T-cell (primary cell): ENCODE data around the gene SLC10A6. TPM values are rescaled to one million over a fixed set of nuclear protein-coding genes. Genes with fewer than 3 reads are reported as not detected.

ENCODE experiments used
- ATAC-seq, 4 experiments: fragments of 200-7000 bp in 3 of 4; fragments of 150-1000 bp in 1 of 4; cut with Tn5 transposase; replicated peaks in 1 of 4; 1 replicate in 3 of 4; 2 replicates in 1 of 4; pipeline ENCODE4 v1.10.0; 2021; ENCODE audit warnings: moderate library complexity in 3 of 4, mild to moderate bottlenecking in 2 of 4, moderate number of reproducible peaks in 1 of 4
- CTCF ChIA-PET, 2 donors: fragments of 300-600 bp; sonication (Branson Sonifier 250); formaldehyde crosslinking; loops; one replicate each; lab custom pipeline; 2022; ENCODE audit warnings: antibody characterized with exemption in 2 of 2; lab: Charles Lee
- POLR2A ChIA-PET, 2 donors: fragments of 300-600 bp; sonication (Branson Sonifier 250); formaldehyde crosslinking; loops; one replicate each; lab custom pipeline; 2022; ENCODE audit warnings: antibody characterized with exemption in 2 of 2; lab: Charles Lee
- DNase-seq, 35 experiments: peaks; one replicate each; pipeline versions ENCODE4 v3.0.0 to v3.0.0-alpha.2; 2013 to 2023
- H3K27ac ChIP-seq: one replicate; pipeline ENCODE4 v1.5.1; 2013; ENCODE audit warnings: low read length
- H3K27me3 ChIP-seq, 2 experiments: replicated peaks in 1 of 2; 1 replicate in 1 of 2; 2 replicates in 1 of 2; pipeline versions ENCODE4 v1.6.1 to v1.7.0; 2013; ENCODE audit warnings: low read length in 1 of 2, mixed read lengths in 1 of 2; ENCODE audit not compliant: control insufficient read depth in 2 of 2, insufficient read depth in 2 of 2; ENCODE audit errors: extremely low read depth in 1 of 2
- H3K36me3 ChIP-seq, 2 donors: 1 replicate in 1 of 2; 2 replicates in 1 of 2; pipeline versions ENCODE4 v1.6.1 to v1.7.0; 2013; ENCODE audit warnings: low read length in 1 of 2; ENCODE audit not compliant: control insufficient read depth in 2 of 2, insufficient read depth in 1 of 2; ENCODE audit errors: extremely low read depth in 1 of 2
- H3K4me1 ChIP-seq, 2 experiments: 1 replicate in 1 of 2; 2 replicates in 1 of 2; pipeline versions ENCODE4 v1.6.1 to v1.7.0; 2013; ENCODE audit warnings: low read length in 2 of 2, mixed read lengths in 1 of 2; ENCODE audit not compliant: insufficient read depth in 2 of 2, control insufficient read depth in 1 of 2; ENCODE audit errors: extremely low read depth in 1 of 2
- H3K4me3 ChIP-seq, 2 donors: 1 replicate in 1 of 2; 2 replicates in 1 of 2; pipeline versions ENCODE4 v1.5.1 to v1.7.0; 2013; ENCODE audit warnings: mild to moderate bottlenecking in 2 of 2, low read length in 1 of 2, moderate library complexity in 1 of 2; ENCODE audit not compliant: control insufficient read depth in 1 of 2; ENCODE audit errors: extremely low read depth in 1 of 2
- H3K9me3 ChIP-seq: 2 replicates; pipeline ENCODE4 v1.7.0; 2013
- H3K27ac Mint-ChIP-seq, 2 donors: one replicate each; pipeline ENCODE4 v1.8.0; 2020 to 2021; ENCODE audit warnings: mild to moderate bottlenecking in 2 of 2, mixed read lengths in 2 of 2
- H3K27me3 Mint-ChIP-seq, 2 donors: one replicate each; pipeline ENCODE4 v1.8.0; 2021 to 2022; ENCODE audit warnings: mixed read lengths in 2 of 2
- H3K36me3 Mint-ChIP-seq: one replicate; pipeline ENCODE4 v1.8.0; 2021; ENCODE audit warnings: mixed read lengths
- H3K4me1 Mint-ChIP-seq, 3 donors: one replicate each; pipeline ENCODE4 v1.8.0; 2020 to 2022; ENCODE audit warnings: mixed read lengths in 3 of 3, mild to moderate bottlenecking in 1 of 3
- H3K4me3 Mint-ChIP-seq, 3 donors: one replicate each; pipeline ENCODE4 v1.8.0; 2020 to 2022; ENCODE audit warnings: mild to moderate bottlenecking in 3 of 3, mixed read lengths in 3 of 3, moderate library complexity in 3 of 3
- H3K9me3 Mint-ChIP-seq, 3 donors: one replicate each; pipeline ENCODE4 v1.8.0; 2020 to 2022; ENCODE audit warnings: mixed read lengths in 3 of 3
- WGBS: methylation state at CpG from one replicate; pipeline ENCODE4 v1.1.5; 2013; ENCODE audit warnings: missing lambda C conversion rate; ENCODE audit not compliant: insufficient coverage; 5-methylcytosine and 5-hydroxymethylcytosine counted together
- total RNA-seq, 35 experiments: library from RNA in 6 of 35; stranded (reverse) in 6 of 35; fragments of 120-200 nt in 1 of 35; gene quantifications; one replicate each; pipeline versions ENCODE4 v1.2.1 to v1.2.4 and lab custom pipeline; 2013 to 2026

The SLC10A6 gene
- total RNA-seq, 5 donors from 2014 or later (not counting 1 experiment from before 2014, with no cell fraction given) = not detected

GRCh38 chr4:86840858-86841257, 8.3 kb downstream of the SLC10A6 start:
- ChIA-PET CTCF (no interaction called here), POLR2A (no interaction called here)
- WGBS = 100% methylated on average over 1 of the region's 1 CpG
- H3K27ac Mint-ChIP-seq = no peak overlapping the region
- H3K9me3 Mint-ChIP-seq = peaks cover 0 to 3% (median 0%) of the 10 kb centered on the region in 3 donors
- no peak for DNase-seq
- H3K4me3 ChIP-seq = no peak overlapping the region
- no peaks in the 10 kb centered on the region for H3K27me3 ChIP-seq
- no peaks in the 10 kb centered on the region for H3K27me3 Mint-ChIP-seq
- no peaks in the 10 kb centered on the region for H3K36me3 Mint-ChIP-seq
- ATAC-seq = no peak
- no peaks in the 10 kb centered on the region for H3K4me1 ChIP-seq
- H3K36me3 ChIP-seq = no peaks in the 10 kb centered on the region
- H3K4me3 Mint-ChIP-seq = no peak overlapping the region
- H3K4me1 Mint-ChIP-seq = no peaks in the 10 kb centered on the region
- no peaks in the 10 kb centered on the region for H3K9me3 ChIP-seq
- no peak overlapping the region for H3K27ac ChIP-seq

GRCh38 chr4:86837691-86838503, 11.3 kb downstream of the SLC10A6 start:
- no peaks in the 10 kb centered on the region for H3K36me3 Mint-ChIP-seq

GRCh38 chr4:86835677-86836076, 13.5 kb downstream of the SLC10A6 start:
- no peak overlapping the region for H3K27ac ChIP-seq
- H3K27me3 ChIP-seq = no peaks in the 10 kb centered on the region
- H3K4me3 ChIP-seq = no peak overlapping the region
- Mint-ChIP-seq H3K27me3 (no peaks in the 10 kb centered on the region), H3K4me3 (no peak overlapping the region), H3K9me3 (no peaks in the 10 kb centered on the region), H3K36me3 (no peaks in the 10 kb centered on the region), H3K27ac (no peak overlapping the region), H3K4me1 (no peaks in the 10 kb centered on the region)
- no peaks in the 10 kb centered on the region for H3K36me3 ChIP-seq
- no CpG with 5 or more reads among the region's 3 CpGs for WGBS
- no peaks in the 10 kb centered on the region for H3K9me3 ChIP-seq
- ChIA-PET CTCF (no interaction called here), POLR2A (no interaction called here)
- DNase-seq (no peak), ATAC-seq (no peak)
- no peaks in the 10 kb centered on the region for H3K4me1 ChIP-seq

More at GRCh38 chr4:86837691-86838503, 11.3 kb downstream of the SLC10A6 start:
- Mint-ChIP-seq H3K4me3 (no peak overlapping the region), H3K27me3 (no peaks in the 10 kb centered on the region), H3K9me3 (no peaks in the 10 kb centered on the region), H3K4me1 (no peaks in the 10 kb centered on the region), H3K27ac (no peak overlapping the region)
- WGBS = 83% methylated on average over 1 of the region's 5 CpGs
- ATAC-seq (no peak), DNase-seq (no peak)
- Histone ChIP-seq H3K36me3 (no peaks in the 10 kb centered on the region), H3K9me3 (no peaks in the 10 kb centered on the region), H3K27ac (no peak overlapping the region), H3K4me1 (no peaks in the 10 kb centered on the region), H3K4me3 (no peak overlapping the region), H3K27me3 (no peaks in the 10 kb centered on the region)
- ChIA-PET CTCF (no interaction called here), POLR2A (no interaction called here)

- WGBS = 67% methylated on average over 1 of the region's 3 CpGs
- H3K4me3 Mint-ChIP-seq = no peak overlapping the region
- H3K36me3 ChIP-seq = no peaks in the 10 kb centered on the region
- CTCF ChIA-PET = interaction anchor here in 1 of 2 donors (0.6 kb wide), 1 partner anchor 158 kb away, joined by 3 read pairs; no protein-coding TSS in a partner anchor
- no peaks in the 10 kb centered on the region for H3K27me3 Mint-ChIP-seq
- H3K4me1 Mint-ChIP-seq = no peaks in the 10 kb centered on the region
- H3K27me3 ChIP-seq = no peaks in the 10 kb centered on the region
- no peak for DNase-seq
- no peaks in the 10 kb centered on the region for H3K4me1 ChIP-seq
- no peak overlapping the region for H3K4me3 ChIP-seq
- peak overlapping the region in 1 of 2 donors; percentile 24 for H3K27ac Mint-ChIP-seq
- POLR2A ChIA-PET = no interaction called here
- H3K9me3 ChIP-seq = no peaks in the 10 kb centered on the region
- no peak overlapping the region for H3K27ac ChIP-seq
- H3K9me3 Mint-ChIP-seq = no peaks in the 10 kb centered on the region
- no peaks in the 10 kb centered on the region for H3K36me3 Mint-ChIP-seq
- no peak for ATAC-seq
Observed at GRCh38 chr4:86834901-86835300, 14.3 kb downstream of the SLC10A6 start.

- CTCF ChIA-PET = interaction anchor here in 1 of 2 donors (0.6 kb wide), 1 partner anchor 8 kb away, joined by 3 read pairs; no protein-coding TSS in a partner anchor
- no peaks in the 10 kb centered on the region for H3K36me3 Mint-ChIP-seq
- no peaks in the 10 kb centered on the region for H3K4me1 Mint-ChIP-seq
- ATAC-seq (no peak), DNase-seq (no peak)
- Histone ChIP-seq H3K4me1 (no peaks in the 10 kb centered on the region), H3K27me3 (no peaks in the 10 kb centered on the region), H3K9me3 (no peaks in the 10 kb centered on the region), H3K27ac (no peak overlapping the region), H3K36me3 (no peaks in the 10 kb centered on the region), H3K4me3 (no peak overlapping the region)
- no peak overlapping the region for H3K4me3 Mint-ChIP-seq
- POLR2A ChIA-PET = no interaction called here
- peaks cover 0 to 3% of the 10 kb centered on the region in 2 donors for H3K27me3 Mint-ChIP-seq
- 100% methylated on average over 1 of the region's 1 CpG for WGBS
- H3K27ac Mint-ChIP-seq = no peak overlapping the region
- H3K9me3 Mint-ChIP-seq = peaks cover 0 to 2% (median 0%) of the 10 kb centered on the region in 3 donors
Observed at GRCh38 chr4:86833615-86834014, 15.6 kb downstream of the SLC10A6 start.

GRCh38 chr4:86831262-86832130, 17.7 kb downstream of the SLC10A6 start:
- ATAC-seq (no peak), DNase-seq (no peak)
- Histone ChIP-seq H3K27ac (no peak overlapping the region), H3K36me3 (no peaks in the 10 kb centered on the region), H3K4me1 (no peaks in the 10 kb centered on the region), H3K9me3 (no peaks in the 10 kb centered on the region), H3K27me3 (no peaks in the 10 kb centered on the region), H3K4me3 (no peak overlapping the region)
- H3K4me1 Mint-ChIP-seq = no peaks in the 10 kb centered on the region
- ChIA-PET POLR2A (no interaction called here), CTCF (no interaction called here)
- WGBS = 94% methylated on average over 2 of the region's 5 CpGs
- no peaks in the 10 kb centered on the region for H3K36me3 Mint-ChIP-seq
- peaks cover 0 to 4% of the 10 kb centered on the region in 2 donors for H3K27me3 Mint-ChIP-seq
- H3K4me3 Mint-ChIP-seq = no peak overlapping the region
- H3K27ac Mint-ChIP-seq = no peak overlapping the region
- peaks cover 0 to 3% (median 0%) of the 10 kb centered on the region in 3 donors for H3K9me3 Mint-ChIP-seq
